ENCODE results near the gene CNTNAP1.

The CNTNAP1 gene

GRCh38 chr17:42673266-42673884 is 9.0 kb upstream of the CNTNAP1 start:
- no peak for TF ChIP-seq SIN3A (IDR thresholded peaks at IDR 0.05; ENCODE audit: borderline replicate concordance, insufficient read depth, low read length)
- no peak for TF ChIP-seq POLR2AphosphoS5 (IDR thresholded peaks at IDR 0.05; ENCODE audit: low read depth, low read length)

GRCh38 chr17:42673885-42674754 is 8.2 kb upstream of the CNTNAP1 start:
- no peak for TF ChIP-seq REST (IDR thresholded peaks at IDR 0.05; ENCODE audit: insufficient read depth in 1 of 2, low read depth in 2 of 2, low read length in 2 of 2)
- no peak for TF ChIP-seq FOXP2 (optimal IDR thresholded peaks at IDR 0.05; ENCODE audit: borderline replicate concordance, extremely low read depth, extremely low read length, insufficient read depth)
- no peak for TF ChIP-seq SIN3A (IDR thresholded peaks at IDR 0.05; ENCODE audit: borderline replicate concordance, insufficient read depth, low read length)
- TF ChIP-seq POLR2AphosphoS5 (IDR thresholded peaks at IDR 0.05; ENCODE audit: low read depth, low read length) = no peak
- no peak for TF ChIP-seq TAF1 (IDR thresholded peaks at IDR 0.05; ENCODE audit: borderline replicate concordance, insufficient read depth, low read length)

GRCh38 chr17:42674755-42675347 is 7.5 kb upstream of the CNTNAP1 start:
- TF ChIP-seq POLR2AphosphoS5 (IDR thresholded peaks at IDR 0.05; ENCODE audit: low read depth, low read length) = no peak
- TF ChIP-seq TAF1 (IDR thresholded peaks at IDR 0.05; ENCODE audit: borderline replicate concordance, insufficient read depth, low read length) = no peak
- no peak for TF ChIP-seq REST (IDR thresholded peaks at IDR 0.05; ENCODE audit: insufficient read depth in 1 of 2, low read depth in 2 of 2, low read length in 2 of 2)
- no peak for TF ChIP-seq SIN3A (IDR thresholded peaks at IDR 0.05; ENCODE audit: borderline replicate concordance, insufficient read depth, low read length)
- no peak for TF ChIP-seq FOXP2 (optimal IDR thresholded peaks at IDR 0.05; ENCODE audit: borderline replicate concordance, extremely low read depth, extremely low read length, insufficient read depth)

- peak in 1 of 2 experiments; percentile 35; a peak in 1 of 4 replicates for TF ChIP-seq REST (IDR thresholded peaks at IDR 0.05; ENCODE audit: insufficient read depth in 1 of 2, low read depth in 2 of 2, low read length in 2 of 2)
- no peak for TF ChIP-seq POLR2AphosphoS5 (IDR thresholded peaks at IDR 0.05; ENCODE audit: low read depth, low read length)
These were observed 6.9 kb upstream of the CNTNAP1 start for GRCh38 chr17:42675348-42675964.

GRCh38 chr17:42675965-42676423 is 6.3 kb upstream of the CNTNAP1 start:
- no peak for TF ChIP-seq SIN3A (IDR thresholded peaks at IDR 0.05; ENCODE audit: borderline replicate concordance, insufficient read depth, low read length)
- no peak for TF ChIP-seq POLR2AphosphoS5 (IDR thresholded peaks at IDR 0.05; ENCODE audit: low read depth, low read length)
- TF ChIP-seq TAF1 (IDR thresholded peaks at IDR 0.05; ENCODE audit: borderline replicate concordance, insufficient read depth, low read length) = 0 out of 2 replicates have a peak, but pooled peaks have one; percentile 28
- TF ChIP-seq FOXP2 (optimal IDR thresholded peaks at IDR 0.05; ENCODE audit: borderline replicate concordance, extremely low read depth, extremely low read length, insufficient read depth) = no peak
- peak; percentile 71 to 83; a peak in 3 of 4 replicates for TF ChIP-seq REST (IDR thresholded peaks at IDR 0.05; ENCODE audit: insufficient read depth in 1 of 2, low read depth in 2 of 2, low read length in 2 of 2)
